Measurements from ENCODE around the gene CYP11A1. TPM values are rescaled to one million over a fixed set of nuclear protein-coding genes. Genes with fewer than 3 reads are reported as not detected.
"Not testable (repeated sequence)": the region's sequence is repeated elsewhere in the genome, so short reads cannot be mapped to it uniquely, and the experiment has no call there.

The CYP11A1 gene
- total RNA-seq, 2 experiments from 2014 or later, result 0.29 TPM; not detected in 1

DNA sequence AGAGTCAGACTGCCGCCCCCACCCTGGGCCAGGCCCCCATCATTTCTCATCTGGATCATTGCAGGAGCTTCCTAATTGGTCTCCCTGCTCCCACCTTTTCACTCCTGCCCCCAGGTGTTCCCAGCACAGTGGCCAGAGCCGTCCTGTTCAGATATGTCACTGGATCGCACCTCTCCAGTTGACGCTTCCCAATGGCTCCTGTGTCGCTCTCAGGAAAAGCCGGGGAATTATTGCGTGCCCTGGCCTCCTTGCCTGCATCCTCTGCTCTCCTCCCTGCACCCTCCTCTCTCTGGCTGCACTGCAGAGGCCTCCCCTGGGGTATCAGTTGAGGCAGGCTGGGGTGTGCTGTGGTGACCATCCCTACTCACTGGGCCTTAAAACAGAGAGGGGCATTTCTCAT is 25.5 kb upstream of the CYP11A1 start:
- H3K36me3 Mint-ChIP-seq, result no peaks in the 10 kb centered on the region
- no peak overlapping the region for H3K4me3 Mint-ChIP-seq
- POLR2A ChIA-PET, result interaction anchor here (1.2 kb wide), 1 partner anchor 8 kb away, joined by 3 read pairs; no protein-coding TSS in a partner anchor
- CTCF ChIA-PET, result interaction anchor here (0.8 to 4.9 kb wide), 2 partner anchors 11 to 46 kb away, joined by 3 to 27 read pairs; no protein-coding TSS in a partner anchor
- H3K27ac Mint-ChIP-seq, result no peak overlapping the region
- H3K9me3 Mint-ChIP-seq, result no peaks in the 10 kb centered on the region
- intact Hi-C loops (cut with micrococcal nuclease), result no loop called here
- no peak for DNase-seq
- peaks cover 60% of the 10 kb centered on the region for H3K4me1 Mint-ChIP-seq (ENCODE audit: low read depth)
- no peaks in the 10 kb centered on the region for H3K27me3 Mint-ChIP-seq

DNA sequence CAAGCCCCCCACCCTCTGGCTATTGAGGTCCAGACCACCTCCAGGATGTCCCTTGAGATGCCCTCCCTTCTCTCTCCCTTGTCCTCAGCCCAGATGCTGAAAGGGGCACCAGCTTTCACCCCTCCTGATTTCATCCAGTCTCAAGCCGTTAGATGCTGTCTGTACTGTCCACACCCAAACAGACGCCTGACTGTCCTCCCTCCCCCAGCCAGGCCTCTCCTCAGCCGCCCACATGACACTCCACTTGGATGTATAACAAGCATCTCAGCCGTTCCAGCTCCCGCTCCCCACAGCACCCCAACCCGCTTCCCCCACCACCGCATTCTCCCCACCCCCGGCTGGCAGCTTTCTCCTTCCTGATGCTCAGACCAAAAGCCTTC is 25.0 kb upstream of the CYP11A1 start:
- H3K36me3 Mint-ChIP-seq, result no peaks in the 10 kb centered on the region
- H3K27me3 Mint-ChIP-seq, result no peaks in the 10 kb centered on the region
- no peak overlapping the region for H3K4me3 Mint-ChIP-seq
- ChIA-PET POLR2A (interaction anchor here (1.2 kb wide), 1 partner anchor 8 kb away, joined by 3 read pairs; no protein-coding TSS in a partner anchor), CTCF (interaction anchor here (4.9 kb wide), 1 partner anchor 10 kb away, joined by 27 read pairs; no protein-coding TSS in a partner anchor)
- peaks cover 55% of the 10 kb centered on the region for H3K4me1 Mint-ChIP-seq (ENCODE audit: low read depth)
- intact Hi-C loops (cut with micrococcal nuclease), result no loop called here
- H3K27ac Mint-ChIP-seq, result peak overlapping the region; percentile 77
- DNase-seq, result no peak
- no peaks in the 10 kb centered on the region for H3K9me3 Mint-ChIP-seq

DNA sequence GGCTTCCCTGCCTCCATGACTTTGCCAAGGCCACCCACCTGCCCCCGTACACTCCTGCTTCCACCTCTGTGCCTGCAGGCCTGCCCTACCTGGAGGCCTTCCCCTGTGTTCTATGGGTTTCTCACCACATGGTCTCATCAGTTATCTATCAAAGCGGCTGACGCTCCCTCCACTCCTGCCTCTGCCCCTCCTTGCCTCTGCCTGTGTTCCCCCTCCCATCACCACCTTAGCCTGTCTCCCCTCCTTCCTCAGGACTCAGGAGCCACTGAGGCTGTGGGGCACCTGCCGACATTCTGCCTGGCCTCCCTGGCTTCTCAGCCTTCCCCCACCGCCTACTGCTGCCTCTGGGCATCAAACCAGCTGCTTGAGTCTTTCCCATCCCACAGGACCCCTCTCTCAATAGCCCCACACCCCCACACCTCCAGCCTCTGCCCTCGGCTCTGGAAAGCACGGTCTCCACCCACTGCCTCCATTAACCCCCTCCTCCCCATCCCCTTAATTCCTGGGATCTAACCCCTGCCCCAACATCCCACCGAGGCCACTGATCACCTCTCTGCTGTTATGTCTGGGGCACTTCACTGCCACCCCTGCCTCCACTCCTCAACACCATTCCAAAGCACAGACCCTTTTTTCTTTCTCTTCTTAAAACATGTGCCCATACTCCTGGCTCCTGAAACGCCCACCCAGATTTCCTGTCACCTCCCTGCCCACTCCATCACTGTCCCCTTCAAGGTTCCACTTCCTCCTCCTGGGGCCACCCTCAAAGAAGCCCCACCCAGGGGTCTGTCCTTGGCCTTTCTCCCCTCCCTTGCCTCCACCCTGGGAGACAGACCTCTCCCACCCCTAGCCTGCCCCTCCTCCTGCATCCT is 24.4 kb upstream of the CYP11A1 start:
- POLR2A ChIA-PET, result interaction anchor here (1.7 kb wide), 1 partner anchor 11 kb away, joined by 5 read pairs; no protein-coding TSS in a partner anchor
- Mint-ChIP-seq H3K27me3 (no peaks in the 10 kb centered on the region), H3K4me1 (ENCODE audit: low read depth) (peaks cover 49% of the 10 kb centered on the region), H3K9me3 (no peaks in the 10 kb centered on the region), H3K4me3 (no peak overlapping the region), H3K27ac (peak overlapping the region; percentile 77), H3K36me3 (no peaks in the 10 kb centered on the region)
- CTCF ChIA-PET, result interaction anchor here (4.9 kb wide), 1 partner anchor 10 kb away, joined by 27 read pairs; no protein-coding TSS in a partner anchor
- intact Hi-C loops (cut with micrococcal nuclease), result no loop called here
- DNase-seq, result no peak

DNA sequence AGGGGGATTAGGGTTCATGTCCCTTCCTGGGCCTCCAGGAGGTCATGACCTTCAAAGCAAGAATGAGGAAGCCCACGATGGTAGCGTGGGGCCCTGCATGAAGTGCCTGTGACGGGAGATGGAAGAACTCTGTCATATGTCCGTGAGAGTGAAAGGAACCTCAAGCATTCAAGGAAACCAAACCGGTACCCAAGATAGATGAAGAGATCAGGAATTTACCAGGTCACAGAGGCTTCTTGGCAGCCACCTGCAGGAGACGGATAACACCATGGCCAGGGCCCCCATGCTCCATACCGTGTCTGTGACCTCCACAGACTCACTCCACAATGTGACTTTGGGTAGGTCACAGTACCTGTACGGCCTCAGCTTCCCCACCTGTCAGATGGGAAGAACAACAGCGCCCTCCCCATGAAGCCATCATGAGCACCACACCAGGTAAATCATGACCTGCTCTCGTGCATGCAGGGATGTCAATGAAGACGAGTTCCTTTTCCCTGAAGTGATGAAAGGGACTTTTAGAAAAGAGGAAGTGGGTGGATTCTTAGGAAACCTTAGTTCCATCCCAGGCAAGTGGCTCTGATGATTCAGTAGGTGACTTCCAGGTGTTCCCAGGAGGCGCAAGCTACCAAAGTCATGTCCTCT is 23.3 kb upstream of the CYP11A1 start:
- DNase-seq, result peak; percentile 27
- H3K36me3 Mint-ChIP-seq, result no peaks in the 10 kb centered on the region
- ChIA-PET POLR2A (interaction anchor here (1.7 kb wide), 1 partner anchor 12 kb away, joined by 5 read pairs; no protein-coding TSS in a partner anchor), CTCF (interaction anchor here (0.9 to 4.9 kb wide), 2 partner anchors 9 to 41 kb away, joined by 3 to 27 read pairs; no protein-coding TSS in a partner anchor)
- H3K27me3 Mint-ChIP-seq, result no peaks in the 10 kb centered on the region
- H3K27ac Mint-ChIP-seq, result peak overlapping the region; percentile 77
- peaks cover 46% of the 10 kb centered on the region for H3K4me1 Mint-ChIP-seq (ENCODE audit: low read depth)
- intact Hi-C loops (cut with micrococcal nuclease), result no loop called here
- peak overlapping the region; percentile 46 for H3K4me3 Mint-ChIP-seq
- no peaks in the 10 kb centered on the region for H3K9me3 Mint-ChIP-seq

DNA sequence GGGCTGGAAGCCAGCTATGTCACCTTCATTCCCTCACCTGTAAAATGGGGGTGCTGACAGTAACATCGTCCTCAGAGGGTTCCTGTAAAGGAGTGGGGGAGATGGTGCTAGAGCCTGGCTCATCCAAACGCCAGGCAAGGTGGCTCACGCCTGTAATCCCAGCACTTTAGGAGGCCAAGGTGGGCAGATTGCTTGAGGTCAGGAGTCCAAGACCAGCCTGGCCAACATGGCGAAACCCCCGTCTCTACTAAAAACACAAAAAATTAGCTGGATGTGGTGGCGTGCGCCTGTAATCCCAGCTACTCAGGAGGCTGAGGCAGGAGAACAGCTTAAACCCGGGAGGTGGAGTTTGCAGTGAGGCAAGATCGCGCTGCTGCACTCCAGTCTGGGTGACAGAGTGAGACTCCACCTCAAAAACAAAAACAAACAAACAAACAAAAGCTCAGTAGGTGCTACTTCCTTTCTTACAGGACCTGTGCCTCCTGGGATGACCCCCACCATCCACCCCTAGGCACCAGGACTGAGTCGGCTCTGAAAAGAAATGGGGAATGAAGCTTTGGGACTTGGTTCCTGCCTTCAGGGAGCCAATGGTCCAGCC is 22.7 kb upstream of the CYP11A1 start:
- H3K27me3 Mint-ChIP-seq; H3K9me3 Mint-ChIP-seq; H3K36me3 Mint-ChIP-seq; intact Hi-C loops (cut with micrococcal nuclease); DNase-seq: not testable (repeated sequence)
- CTCF ChIA-PET, result interaction anchor here (0.9 to 4.9 kb wide), 2 partner anchors 8 to 42 kb away, joined by 3 to 27 read pairs; no protein-coding TSS in a partner anchor
- Mint-ChIP-seq H3K4me1 (ENCODE audit: low read depth) (peaks cover 49% of the 10 kb centered on the region), H3K27ac (peak overlapping the region; percentile 77), H3K4me3 (peak overlapping the region; percentile 46)
- POLR2A ChIA-PET, result interaction anchor here (1.7 kb wide), 1 partner anchor 13 kb away, joined by 5 read pairs; no protein-coding TSS in a partner anchor

DNA sequence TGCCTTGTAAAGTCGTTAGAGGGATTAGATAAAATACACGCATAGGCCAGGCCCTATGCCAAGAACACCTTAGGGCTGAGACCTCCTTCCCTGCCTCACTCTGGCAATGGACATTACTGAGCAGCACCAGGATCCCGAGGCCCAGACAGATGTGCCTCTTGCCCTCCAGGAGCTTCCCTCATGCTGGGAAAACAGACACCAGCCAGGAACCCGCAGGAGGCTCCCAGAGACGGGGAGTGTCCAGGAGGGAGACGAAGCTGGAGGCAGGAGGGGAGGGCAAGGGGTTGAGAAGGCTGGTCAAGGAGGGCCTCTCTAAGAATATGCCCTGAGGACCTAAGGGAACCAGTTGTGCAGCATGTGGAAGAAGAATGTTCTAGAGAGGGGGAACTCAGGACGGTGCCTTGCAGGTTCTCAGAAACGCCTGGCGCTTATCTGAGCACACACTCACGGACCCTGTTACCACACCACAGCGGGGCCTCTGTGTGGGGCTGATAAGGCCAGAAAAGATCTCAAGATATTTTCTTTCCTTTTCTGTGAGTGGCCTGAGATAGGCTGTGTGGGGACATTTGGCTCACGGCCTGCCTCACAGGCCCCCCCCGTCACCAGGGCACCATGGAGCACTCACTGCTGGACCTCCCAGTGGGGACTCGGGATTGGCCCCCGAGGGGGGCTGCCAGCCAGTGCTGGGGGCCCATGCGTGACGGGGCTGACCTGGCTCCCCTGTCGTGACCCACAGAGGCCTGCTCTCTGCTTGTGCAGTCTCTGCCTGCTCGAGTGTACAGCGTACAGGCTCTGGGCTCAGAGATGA is 22.0 kb upstream of the CYP11A1 start:
- H3K4me1 Mint-ChIP-seq (ENCODE audit: low read depth), result peaks cover 53% of the 10 kb centered on the region
- peak overlapping the region; percentile 14 for H3K4me3 Mint-ChIP-seq

DNA sequence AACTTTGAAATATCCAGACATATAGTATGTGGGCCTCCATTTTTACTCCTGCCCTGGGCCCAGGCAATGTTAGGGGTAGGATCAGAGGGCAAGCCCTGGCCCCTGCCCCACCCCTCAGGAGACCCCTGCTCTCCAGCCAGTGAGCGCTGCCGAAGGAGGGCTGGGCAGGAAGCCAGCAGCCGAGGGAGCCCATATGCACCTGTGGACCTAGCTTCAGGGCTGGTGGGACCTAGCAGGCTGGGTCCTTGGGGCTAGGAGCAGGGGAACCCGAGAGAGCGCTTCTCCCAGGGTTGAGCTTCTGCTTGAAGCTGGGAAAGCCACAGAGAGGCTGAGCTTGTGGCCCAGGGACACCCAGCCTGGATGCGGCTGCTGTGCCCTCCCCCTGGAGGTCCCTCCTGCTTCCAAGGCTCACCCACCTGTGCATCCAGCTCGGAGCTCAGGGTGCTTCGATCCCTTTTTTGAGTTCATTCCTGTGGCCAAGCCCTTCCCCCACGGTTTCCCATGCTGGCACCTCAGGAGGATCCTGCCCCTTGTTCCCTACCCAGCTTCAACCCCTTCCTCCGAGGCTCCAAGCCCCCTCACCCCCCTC is 21.0 kb upstream of the CYP11A1 start:
- H3K36me3 Mint-ChIP-seq, result no peaks in the 10 kb centered on the region
- POLR2A ChIA-PET, result interaction anchor here (1.3 kb wide), 1 partner anchor 14 kb away, joined by 4 read pairs; no protein-coding TSS in a partner anchor
- no peak overlapping the region for H3K4me3 Mint-ChIP-seq
- no peaks in the 10 kb centered on the region for H3K9me3 Mint-ChIP-seq
- H3K4me1 Mint-ChIP-seq (ENCODE audit: low read depth), result peaks cover 58% of the 10 kb centered on the region
- CTCF ChIA-PET, result interaction anchor here (0.7 to 1.8 kb wide), 3 partner anchors 14 to 1328 kb away, joined by 3 to 6 read pairs (median 3); no protein-coding TSS in a partner anchor
- intact Hi-C loops (cut with micrococcal nuclease), result no loop called here
- no peak overlapping the region for H3K27ac Mint-ChIP-seq
- no peaks in the 10 kb centered on the region for H3K27me3 Mint-ChIP-seq
- DNase-seq, result no peak

More for the DNA sequence above, 22.0 kb upstream of the CYP11A1 start:
- DNase-seq, result no peak
- Mint-ChIP-seq H3K27ac (peak overlapping the region; percentile 77), H3K9me3 (no peaks in the 10 kb centered on the region), H3K27me3 (no peaks in the 10 kb centered on the region), H3K36me3 (no peaks in the 10 kb centered on the region)
- CTCF ChIA-PET, result interaction anchor here (1.8 kb wide), 1 partner anchor 50 kb away, joined by 6 read pairs; no protein-coding TSS in a partner anchor
- intact Hi-C loops (cut with micrococcal nuclease), result no loop called here
- POLR2A ChIA-PET, result interaction anchor here (1.3 to 1.7 kb wide), 2 partner anchors 13 to 14 kb away, joined by 4 to 5 read pairs; no protein-coding TSS in a partner anchor

DNA sequence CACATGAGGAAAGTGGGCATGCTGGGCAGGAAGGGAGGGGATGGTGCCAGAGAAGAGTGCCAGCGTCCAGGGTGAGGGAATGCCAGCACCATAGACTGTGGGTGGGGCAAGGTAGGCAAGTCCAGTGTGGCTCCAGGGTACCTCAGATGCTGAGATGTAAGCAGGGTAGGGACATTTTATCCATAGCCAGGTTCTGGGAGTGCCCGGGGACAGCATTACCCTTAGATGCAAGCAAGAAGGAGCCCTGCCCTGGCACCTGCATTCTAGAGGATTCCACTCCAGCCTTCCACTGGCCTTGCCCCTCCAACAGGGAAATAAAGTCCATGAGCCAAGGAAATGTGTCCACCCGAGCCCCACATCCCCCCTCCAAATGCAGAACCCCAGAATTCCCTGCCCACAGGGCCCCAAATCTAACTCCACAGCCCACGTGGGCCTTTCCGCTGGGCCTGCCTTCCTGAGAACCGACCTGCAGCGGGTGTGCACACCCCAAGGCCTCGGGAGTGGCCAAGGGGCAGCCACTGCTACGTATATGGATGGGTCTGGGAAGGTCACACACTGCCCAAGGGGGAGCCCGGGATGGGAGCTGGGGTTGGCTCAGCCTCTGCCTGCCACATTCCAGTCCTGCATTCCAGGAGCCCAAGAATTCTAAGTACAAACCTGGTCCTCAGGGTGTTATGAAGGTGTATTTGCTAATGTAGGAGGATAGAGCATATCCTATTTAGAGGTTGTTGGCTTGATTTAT is 20.3 kb upstream of the CYP11A1 start:
- no peak for DNase-seq
- intact Hi-C loops (cut with micrococcal nuclease), result no loop called here
- Mint-ChIP-seq H3K27ac (no peak overlapping the region), H3K27me3 (no peaks in the 10 kb centered on the region), H3K9me3 (no peaks in the 10 kb centered on the region), H3K4me3 (no peak overlapping the region), H3K4me1 (ENCODE audit: low read depth) (peaks cover 62% of the 10 kb centered on the region), H3K36me3 (no peaks in the 10 kb centered on the region)
- CTCF ChIA-PET, result interaction anchor here (1.0 to 1.8 kb wide), 3 partner anchors 13 to 52 kb away, joined by 3 to 6 read pairs (median 4); no protein-coding TSS in a partner anchor
- POLR2A ChIA-PET, result interaction anchor here (1.3 kb wide), 1 partner anchor 14 kb away, joined by 4 read pairs; no protein-coding TSS in a partner anchor

DNA sequence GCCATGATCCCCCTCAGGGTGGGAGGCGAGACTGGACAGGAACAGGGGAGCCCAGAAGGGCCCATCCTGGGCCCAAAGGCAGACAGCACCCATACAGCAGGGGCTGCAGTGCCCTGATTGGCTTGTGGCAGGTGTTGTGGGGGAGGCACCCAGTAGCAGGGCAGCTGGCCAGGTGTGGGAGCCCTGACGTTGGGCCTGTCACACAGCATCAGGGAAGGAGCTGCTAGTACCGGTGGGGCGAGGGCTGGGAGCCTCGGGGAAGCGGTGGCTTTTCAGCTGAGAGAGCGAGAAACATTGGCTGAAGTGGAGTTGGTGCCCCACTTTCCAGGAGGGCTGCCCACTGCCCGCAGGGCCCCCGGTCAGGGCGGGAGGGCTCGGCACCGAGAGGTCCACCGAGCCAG is 19.7 kb upstream of the CYP11A1 start:
- Mint-ChIP-seq H3K27me3 (no peaks in the 10 kb centered on the region), H3K9me3 (no peaks in the 10 kb centered on the region), H3K27ac (no peak overlapping the region), H3K4me1 (ENCODE audit: low read depth) (peaks cover 62% of the 10 kb centered on the region), H3K4me3 (no peak overlapping the region), H3K36me3 (no peaks in the 10 kb centered on the region)
- no peak for DNase-seq
- intact Hi-C loops (cut with micrococcal nuclease), result no loop called here
- ChIA-PET POLR2A (no interaction called here), CTCF (interaction anchor here (0.7 to 1.4 kb wide), 2 partner anchors 52 to 229 kb away, joined by 3 to 4 read pairs; no protein-coding TSS in a partner anchor)

DNA sequence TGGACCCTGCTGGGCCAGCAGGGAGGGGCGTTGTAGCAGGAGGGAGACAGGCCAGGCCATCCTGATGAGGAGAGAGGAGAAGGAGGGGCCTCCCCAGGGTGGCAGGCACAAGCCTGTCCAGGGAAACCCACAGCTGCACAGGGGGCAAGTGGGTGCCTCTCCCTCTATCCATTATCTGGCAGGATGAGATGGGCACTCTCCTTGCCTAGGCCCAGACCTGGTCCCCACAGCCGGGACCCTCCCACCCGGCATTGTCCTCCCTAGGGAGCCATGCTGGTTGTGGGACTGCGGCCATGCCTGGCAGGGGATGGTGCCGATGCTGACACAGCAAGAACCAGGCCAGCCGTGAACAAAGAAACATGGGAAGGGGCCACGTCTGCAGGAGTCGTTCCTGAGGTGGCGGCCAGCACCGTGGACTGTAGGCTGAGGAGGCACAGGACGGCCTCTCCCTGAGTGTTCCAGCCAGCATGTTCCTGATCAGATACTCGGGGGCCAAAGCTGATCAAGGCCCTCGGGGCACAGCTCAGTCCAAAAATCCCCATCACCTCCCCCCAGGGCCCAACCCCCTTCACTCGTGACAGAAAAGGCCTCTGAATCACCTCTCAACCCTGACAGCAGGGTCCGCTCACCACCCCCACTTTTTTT is 19.2 kb upstream of the CYP11A1 start:
- ChIA-PET CTCF (interaction anchor here (0.7 to 6.8 kb wide), 4 partner anchors 11 to 230 kb away, joined by 3 to 93 read pairs (median 17); no protein-coding TSS in a partner anchor), POLR2A (interaction anchor here (2.8 kb wide), 1 partner anchor 9 kb away, joined by 23 read pairs; no protein-coding TSS in a partner anchor)
- intact Hi-C loops (cut with micrococcal nuclease), result no loop called here
- no peak for DNase-seq
- Mint-ChIP-seq H3K4me3 (no peak overlapping the region), H3K4me1 (ENCODE audit: low read depth) (peaks cover 62% of the 10 kb centered on the region), H3K36me3 (no peaks in the 10 kb centered on the region), H3K27me3 (no peaks in the 10 kb centered on the region), H3K27ac (peak overlapping the region; percentile 42), H3K9me3 (no peaks in the 10 kb centered on the region)
